ENCODE results near the gene ARHGAP28.

The ARHGAP28 gene

DNA sequence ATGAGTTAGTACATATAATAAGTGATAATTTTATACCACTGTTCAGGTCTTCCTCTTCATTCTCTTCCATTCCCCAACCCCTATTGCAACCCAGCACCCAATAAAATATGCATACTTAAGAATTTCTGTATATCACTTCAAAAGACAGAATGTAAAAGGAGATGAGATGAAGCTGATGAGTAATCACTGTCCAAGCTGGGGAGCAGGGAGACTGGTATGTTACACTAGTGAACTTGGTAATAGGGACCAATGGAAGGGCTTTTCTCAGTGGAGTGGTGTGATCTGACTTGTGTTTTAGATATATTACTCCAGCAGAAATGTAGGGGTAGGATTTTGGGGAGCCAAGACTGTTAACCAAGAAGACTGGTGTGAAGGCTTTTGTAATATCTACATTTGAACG is 18.0 kb upstream of the ARHGAP28 start:
- DNase-seq (ENCODE audit: low read depth): no peak
- TF ChIP-seq, protein P1, sequence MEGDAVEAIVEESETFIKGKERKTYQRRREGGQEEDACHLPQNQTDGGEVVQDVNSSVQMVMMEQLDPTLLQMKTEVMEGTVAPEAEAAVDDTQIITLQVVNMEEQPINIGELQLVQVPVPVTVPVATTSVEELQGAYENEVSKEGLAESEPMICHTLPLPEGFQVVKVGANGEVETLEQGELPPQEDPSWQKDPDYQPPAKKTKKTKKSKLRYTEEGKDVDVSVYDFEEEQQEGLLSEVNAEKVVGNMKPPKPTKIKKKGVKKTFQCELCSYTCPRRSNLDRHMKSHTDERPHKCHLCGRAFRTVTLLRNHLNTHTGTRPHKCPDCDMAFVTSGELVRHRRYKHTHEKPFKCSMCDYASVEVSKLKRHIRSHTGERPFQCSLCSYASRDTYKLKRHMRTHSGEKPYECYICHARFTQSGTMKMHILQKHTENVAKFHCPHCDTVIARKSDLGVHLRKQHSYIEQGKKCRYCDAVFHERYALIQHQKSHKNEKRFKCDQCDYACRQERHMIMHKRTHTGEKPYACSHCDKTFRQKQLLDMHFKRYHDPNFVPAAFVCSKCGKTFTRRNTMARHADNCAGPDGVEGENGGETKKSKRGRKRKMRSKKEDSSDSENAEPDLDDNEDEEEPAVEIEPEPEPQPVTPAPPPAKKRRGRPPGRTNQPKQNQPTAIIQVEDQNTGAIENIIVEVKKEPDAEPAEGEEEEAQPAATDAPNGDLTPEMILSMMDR (IDR thresholded peaks at IDR 0.05; ENCODE audit: low read depth, low read length, missing control alignments): no peak
- no peak overlapping the region for H3K4me3 ChIP-seq (ENCODE audit: low read depth, low read length)

DNA sequence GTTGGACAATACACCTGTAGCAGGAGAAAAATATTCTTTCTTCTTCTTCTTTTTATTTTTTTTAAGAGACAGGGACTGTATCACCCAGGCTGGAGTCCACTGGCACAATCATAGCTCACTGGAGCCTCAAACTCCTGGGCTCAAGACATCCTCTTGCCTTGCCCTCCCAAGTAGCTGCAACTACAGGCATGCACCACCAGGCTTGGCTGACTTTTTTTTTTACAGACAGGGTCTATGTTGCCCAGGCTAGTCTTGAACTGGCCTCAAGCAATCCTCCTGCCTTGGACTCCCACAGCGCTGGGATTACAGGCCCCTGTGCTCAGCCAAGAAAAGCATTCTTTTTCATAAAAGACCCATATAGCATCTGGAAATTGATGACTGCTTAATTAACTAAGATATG is 17.1 kb upstream of the ARHGAP28 start:
- TF ChIP-seq, protein P1 (IDR thresholded peaks at IDR 0.05; ENCODE audit: low read depth, low read length, missing control alignments): no peak
- DNase-seq (ENCODE audit: low read depth): no peak

DNA sequence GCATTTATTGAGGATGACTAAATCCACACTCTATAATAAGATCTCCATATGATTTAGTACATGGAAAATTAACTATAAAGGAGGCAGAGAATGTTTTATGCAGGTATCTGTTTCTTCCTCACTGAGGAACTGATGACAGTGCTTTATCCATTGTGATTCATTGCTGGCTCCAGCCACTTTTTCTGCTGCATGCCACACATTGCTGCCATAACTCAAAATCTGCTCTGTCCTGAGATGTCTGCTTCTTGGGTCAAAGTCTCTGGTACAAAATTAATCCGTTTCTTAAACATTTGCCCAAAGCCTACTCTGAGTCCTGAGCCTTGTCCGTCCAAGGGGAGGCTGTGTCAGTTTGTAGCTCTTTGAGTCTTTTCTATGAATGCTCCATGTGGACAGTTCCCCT is 15.5 kb upstream of the ARHGAP28 start:
- no peak overlapping the region for H3K4me3 ChIP-seq (ENCODE audit: low read depth, low read length)
- DNase-seq (ENCODE audit: low read depth): no peak
- TF ChIP-seq, protein P1 (IDR thresholded peaks at IDR 0.05; ENCODE audit: low read depth, low read length, missing control alignments): no peak

More for the DNA sequence above, 17.1 kb upstream of the ARHGAP28 start:
- no peak overlapping the region for H3K4me3 ChIP-seq (ENCODE audit: low read depth, low read length)

DNA sequence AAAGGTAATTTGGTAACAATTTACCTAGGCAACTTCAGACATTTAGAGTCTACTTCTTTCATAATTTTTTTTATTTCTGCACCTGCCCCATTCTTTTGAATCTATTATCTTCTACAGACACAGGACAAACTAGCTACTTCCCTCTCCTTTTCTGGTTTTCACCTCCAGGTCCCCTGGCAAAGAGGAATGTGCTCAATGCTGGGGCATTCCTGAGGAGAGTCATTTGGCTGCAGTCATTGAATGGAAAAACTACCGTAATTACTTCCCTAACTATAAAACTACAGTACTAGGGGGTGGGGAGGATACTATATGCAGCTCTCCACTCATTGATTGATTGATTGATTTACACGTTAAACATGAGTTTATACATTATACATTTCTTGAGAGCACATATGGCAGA is 11.2 kb upstream of the ARHGAP28 start:
- no peak for DNase-seq (ENCODE audit: low read depth)
- TF ChIP-seq, protein P1 (IDR thresholded peaks at IDR 0.05; ENCODE audit: low read depth, low read length, missing control alignments): no peak
- no peak overlapping the region for H3K4me3 ChIP-seq (ENCODE audit: low read depth, low read length)

DNA sequence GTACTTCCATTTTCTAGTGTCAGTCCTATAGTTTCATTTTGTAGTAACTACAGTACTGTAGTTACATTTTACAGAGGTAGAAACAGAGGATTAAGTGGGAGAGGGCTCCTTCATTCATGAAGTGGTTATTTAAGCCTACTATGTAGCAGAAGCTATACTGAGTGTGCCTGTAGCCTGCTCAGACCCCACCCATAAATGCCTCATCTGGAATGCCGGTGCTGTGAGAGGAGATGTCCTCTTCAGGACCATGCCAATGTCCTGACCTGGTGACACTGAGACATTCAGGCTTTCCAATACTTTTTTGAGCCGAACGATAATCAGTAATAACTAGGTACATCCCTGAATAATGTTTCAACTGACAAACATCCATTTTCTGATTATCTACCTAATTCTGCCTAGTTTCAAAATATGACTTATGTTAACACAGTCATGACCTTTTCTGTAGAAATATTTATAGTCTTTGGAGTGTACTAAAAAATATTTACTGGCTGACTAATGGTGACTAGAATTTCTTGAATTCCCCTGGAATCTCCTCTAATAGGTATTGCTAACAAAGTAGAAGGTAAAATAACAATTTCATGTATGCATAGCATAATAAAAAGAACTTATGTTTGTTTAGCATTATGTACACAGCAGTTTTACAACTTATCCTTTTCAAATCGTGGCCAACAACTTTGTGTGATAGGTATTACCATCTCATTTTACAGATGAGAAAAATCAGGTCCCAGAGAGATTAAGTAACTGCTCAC is 10.2 kb upstream of the ARHGAP28 start:
- H3K4me3 ChIP-seq (ENCODE audit: low read depth, low read length): no peak overlapping the region
- no peak for DNase-seq (ENCODE audit: low read depth)
- TF ChIP-seq, protein P1 (IDR thresholded peaks at IDR 0.05; ENCODE audit: low read depth, low read length, missing control alignments): no peak

DNA sequence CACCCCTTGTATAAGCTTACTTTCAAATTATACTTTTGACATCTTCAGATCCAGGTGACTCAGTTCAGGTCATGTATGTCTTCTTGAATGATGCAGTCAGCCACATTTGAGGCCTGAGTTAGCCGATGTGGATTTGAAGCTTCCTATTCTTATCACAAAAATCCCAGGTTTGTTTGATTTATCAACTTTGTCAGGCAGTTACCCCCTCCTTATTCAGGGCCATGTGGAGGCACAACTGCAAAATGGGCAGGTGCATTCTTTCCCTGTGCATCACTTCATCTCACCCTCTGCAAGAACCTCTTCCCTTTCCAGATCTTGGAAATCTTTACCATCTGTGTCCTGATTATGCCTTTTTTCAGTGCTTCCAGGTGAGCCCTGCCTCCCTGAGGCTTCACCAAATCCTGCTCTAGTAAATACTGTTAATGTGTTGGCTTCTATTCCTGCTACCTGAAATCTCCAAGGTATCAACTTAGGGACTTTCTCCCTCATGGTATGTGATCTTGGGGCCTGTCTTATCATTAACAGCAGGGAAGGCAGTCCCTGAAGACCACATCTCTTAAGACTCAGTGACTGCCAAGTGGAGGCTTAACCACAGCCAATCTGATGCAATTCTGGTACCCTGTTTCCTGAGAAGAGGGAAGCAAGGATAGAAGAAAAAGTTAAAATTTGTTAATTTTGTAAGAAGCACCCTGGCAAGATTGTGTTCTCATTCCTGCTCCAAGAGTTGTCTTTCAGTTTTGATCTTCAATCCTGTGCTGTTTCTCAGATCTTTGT is 9.4 kb upstream of the ARHGAP28 start:
- no peak overlapping the region for H3K4me3 ChIP-seq (ENCODE audit: low read depth, low read length)
- TF ChIP-seq, protein P1 (IDR thresholded peaks at IDR 0.05; ENCODE audit: low read depth, low read length, missing control alignments): no peak
- DNase-seq (ENCODE audit: low read depth): no peak
